A673 (cell line): ENCODE data around the gene SPPL3. TPM values are rescaled to one million over a fixed set of nuclear protein-coding genes. Genes with fewer than 3 reads are reported as not detected.

Source experiments
- BruUV-seq: library from RNA; stranded (reverse); fragments of 400-500 nt; replicated peaks from 2 replicates; lab custom pipeline; 2021; lab: Mats Ljungman, UMichigan
- CTCF ChIA-PET: fragments of 300-600 bp; sonication (Branson Sonifier 250); formaldehyde crosslinking; loops from one replicate; lab custom pipeline; 2022; ENCODE audit warnings: antibody characterized with exemption; lab: Charles Lee
- POLR2A ChIA-PET: fragments of 300-600 bp; sonication (Branson Sonifier 250); formaldehyde crosslinking; loops from one replicate; lab custom pipeline; 2022; ENCODE audit warnings: antibody characterized with exemption; ENCODE audit not compliant: low non-redundant PET; lab: Charles Lee
- DNase-seq: peaks from one replicate; pipeline ENCODE4 v3.0.0-alpha.2; 2015; ENCODE audit warnings: low spot score
- H3K27ac ChIP-seq: fragments of 200-600 bp; sonication (generic); 2 replicates; pipeline ENCODE4 v1.5.1; 2016; ENCODE audit warnings: mixed run types, low read depth, mild to moderate bottlenecking, mixed read lengths, antibody characterized with exemption, low read length; ENCODE audit not compliant: poor library complexity, severe bottlenecking
- H3K27me3 ChIP-seq: fragments of 200-600 bp; sonication (generic); replicated peaks from 2 replicates; pipeline ENCODE4 v1.6.1; 2017; ENCODE audit warnings: mixed run types, low read depth, mild to moderate bottlenecking, mixed read lengths, antibody characterized with exemption, low read length; ENCODE audit not compliant: insufficient read depth, poor library complexity
- H3K36me3 ChIP-seq: fragments of 200-600 bp; sonication (generic); 2 replicates; pipeline ENCODE4 v1.6.1; 2016; ENCODE audit warnings: mixed run types, mild to moderate bottlenecking, mixed read lengths, antibody characterized with exemption, low read length; ENCODE audit not compliant: insufficient read depth, poor library complexity, severe bottlenecking
- H3K4me1 ChIP-seq: fragments of 200-600 bp; sonication (generic); 2 replicates; pipeline ENCODE4 v1.6.1; 2017; ENCODE audit warnings: mixed run types, mild to moderate bottlenecking, mixed read lengths, antibody characterized with exemption, low read length; ENCODE audit not compliant: insufficient read depth, poor library complexity, severe bottlenecking
- H3K4me3 ChIP-seq: fragments of 200-600 bp; sonication (generic); 2 replicates; pipeline ENCODE4 v1.5.1; 2016; ENCODE audit warnings: low read depth, mixed run types, mild to moderate bottlenecking, mixed read lengths, low read length; ENCODE audit not compliant: poor library complexity, severe bottlenecking
- H3K9me3 ChIP-seq: fragments of 200-600 bp; sonication (generic); 2 replicates; pipeline ENCODE4 v1.6.1; 2016; ENCODE audit warnings: mixed run types, low read depth, mild to moderate bottlenecking, mixed read lengths, antibody characterized with exemption, low read length; ENCODE audit not compliant: poor library complexity, severe bottlenecking
- CTCF ChIP-seq: fragments of 300-800, 200-600 bp; sonication (generic); conservative IDR thresholded peaks from 2 replicates; pipeline ENCODE4 v1.5.1; 2017; ENCODE audit warnings: low read depth, mild to moderate bottlenecking, antibody characterized with exemption, low read length, moderate library complexity, mixed read lengths
- EZH2 ChIP-seq: fragments of 200-600 bp; sonication (generic); IDR thresholded peaks from 2 replicates; pipeline ENCODE4 v1.6.1; 2017; ENCODE audit warnings: borderline replicate concordance, low read depth, mild to moderate bottlenecking, mixed read lengths, antibody characterized with exemption, low read length; ENCODE audit not compliant: poor library complexity, severe bottlenecking
- intact Hi-C: fragments of 100-400 bp; cut with micrococcal nuclease; formaldehyde crosslinking; loops from one replicate; pipeline ENCODE4 v1.10.0; 2022; ENCODE audit not compliant: unreplicated experiment
- total RNA-seq: library from RNA; stranded (reverse); gene quantifications from 2 replicates; pipeline ENCODE4 v1.2.3, GENCODE V29; 2021

The SPPL3 gene
- total RNA-seq, 1 experiment from 2014 or later = 46.9 TPM

GRCh38 chr12:120800665-120801064 is 103.5 kb downstream of the SPPL3 start:
- no peak overlapping the region for H3K4me3 ChIP-seq
- CTCF ChIA-PET = no interaction called here
- H3K9me3 ChIP-seq = peaks cover 9% of the 10 kb centered on the region
- TF ChIP-seq CTCF (no peak), EZH2 (no peak)
- peaks cover 6% of the 10 kb centered on the region for H3K4me1 ChIP-seq
- no peaks in the 10 kb centered on the region for H3K27me3 ChIP-seq
- DNase-seq = no peak
- intact Hi-C loops = no loop called here
- peaks cover 3% of the 10 kb centered on the region for H3K36me3 ChIP-seq
- no peak overlapping the region for H3K27ac ChIP-seq
- no TSS peak for BruUV-seq
- POLR2A ChIA-PET = no interaction called here

- CTCF ChIA-PET = interaction anchor here (0.5 kb wide), 1 partner anchor 168 kb away, joined by 7 read pairs; no protein-coding TSS in a partner anchor
- H3K27me3 ChIP-seq = no peaks in the 10 kb centered on the region
- no peak for TF ChIP-seq EZH2
- no peak for TF ChIP-seq CTCF
- no TSS peak for BruUV-seq
- H3K36me3 ChIP-seq = peaks cover 10% of the 10 kb centered on the region
- H3K4me1 ChIP-seq = peaks cover 6% of the 10 kb centered on the region
- no peak for DNase-seq
- no peak overlapping the region for H3K27ac ChIP-seq
- POLR2A ChIA-PET = no interaction called here
- no peak overlapping the region for H3K4me3 ChIP-seq
- H3K9me3 ChIP-seq = peaks cover 18% of the 10 kb centered on the region
- intact Hi-C loops = no loop called here
Measured at GRCh38 chr12:120799243-120800045, 104.7 kb downstream of the SPPL3 start.

- intact Hi-C loops = no loop called here
- POLR2A ChIA-PET = no interaction called here
- no TSS peak for BruUV-seq
Measured at GRCh38 chr12:120798696-120799095, 105.5 kb downstream of the SPPL3 start.

More at GRCh38 chr12:120798696-120799095, 105.5 kb downstream of the SPPL3 start:
- no peak for TF ChIP-seq CTCF
- TF ChIP-seq EZH2 = no peak
- peak; percentile 15 for DNase-seq
- peaks cover 18% of the 10 kb centered on the region for H3K9me3 ChIP-seq
- H3K4me3 ChIP-seq = no peak overlapping the region
- H3K36me3 ChIP-seq = peaks cover 10% of the 10 kb centered on the region
- no peaks in the 10 kb centered on the region for H3K27me3 ChIP-seq
- CTCF ChIA-PET = no interaction called here
- no peak overlapping the region for H3K27ac ChIP-seq
- peaks cover 6% of the 10 kb centered on the region for H3K4me1 ChIP-seq
